Astrocyte of the cerebellum (primary cell): ENCODE measurements around the gene SIPA1L3.
A peak's percentile ranks its signal among the peaks of the same experiment; 100 is the strongest.

Experiments used
- DNase-seq: peaks from one replicate; pipeline ENCODE4 v3.0.0-alpha.2; 2011; ENCODE audit warnings: low read depth
- H3K4me3 ChIP-seq: 2 replicates; pipeline ENCODE4 v1.5.1; 2011; ENCODE audit warnings: mild to moderate bottlenecking, low read depth, low read length, moderate library complexity
- in situ Hi-C: cut with HindIII; loops from 2 replicates; pipeline ENCODE4 v1.10.0; 2017; ENCODE audit warnings: low sequenced_read_pairs
- TF ChIP-seq, protein P1 (sequence below): IDR thresholded peaks from 2 replicates; pipeline ENCODE4 v1.5.1; 2012; ENCODE audit warnings: low read length, low read depth, moderate library complexity, mild to moderate bottlenecking; ENCODE audit errors: missing control alignments

Gene SIPA1L3

DNA sequence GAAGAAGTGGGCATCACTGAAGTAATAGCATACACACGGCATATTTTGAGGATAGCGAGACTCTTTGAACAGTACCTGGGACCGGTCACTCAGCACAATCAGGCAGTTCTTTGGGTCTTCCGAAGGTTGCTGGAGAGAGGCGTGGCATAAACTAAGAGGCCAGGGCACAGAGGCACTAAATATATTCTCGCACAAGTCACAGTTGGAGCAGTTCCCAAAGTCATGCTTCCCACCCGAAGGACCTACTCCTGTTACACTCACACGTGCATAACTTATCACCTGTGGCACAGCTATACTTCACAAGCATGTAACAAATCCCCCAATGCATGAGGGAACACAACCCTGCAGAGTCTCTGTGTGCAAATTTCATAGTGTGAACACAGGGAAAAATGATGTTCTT lies 10.8 kb upstream of the SIPA1L3 start:
- H3K4me3 ChIP-seq = no peak overlapping the region
- TF ChIP-seq, protein P1, sequence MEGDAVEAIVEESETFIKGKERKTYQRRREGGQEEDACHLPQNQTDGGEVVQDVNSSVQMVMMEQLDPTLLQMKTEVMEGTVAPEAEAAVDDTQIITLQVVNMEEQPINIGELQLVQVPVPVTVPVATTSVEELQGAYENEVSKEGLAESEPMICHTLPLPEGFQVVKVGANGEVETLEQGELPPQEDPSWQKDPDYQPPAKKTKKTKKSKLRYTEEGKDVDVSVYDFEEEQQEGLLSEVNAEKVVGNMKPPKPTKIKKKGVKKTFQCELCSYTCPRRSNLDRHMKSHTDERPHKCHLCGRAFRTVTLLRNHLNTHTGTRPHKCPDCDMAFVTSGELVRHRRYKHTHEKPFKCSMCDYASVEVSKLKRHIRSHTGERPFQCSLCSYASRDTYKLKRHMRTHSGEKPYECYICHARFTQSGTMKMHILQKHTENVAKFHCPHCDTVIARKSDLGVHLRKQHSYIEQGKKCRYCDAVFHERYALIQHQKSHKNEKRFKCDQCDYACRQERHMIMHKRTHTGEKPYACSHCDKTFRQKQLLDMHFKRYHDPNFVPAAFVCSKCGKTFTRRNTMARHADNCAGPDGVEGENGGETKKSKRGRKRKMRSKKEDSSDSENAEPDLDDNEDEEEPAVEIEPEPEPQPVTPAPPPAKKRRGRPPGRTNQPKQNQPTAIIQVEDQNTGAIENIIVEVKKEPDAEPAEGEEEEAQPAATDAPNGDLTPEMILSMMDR = no peak
- in situ Hi-C loops = loop anchor here (10.0 kb wide), 1 partner anchor 359 kb away; the partner anchor contains the start of gene PPP1R14A
- no peak for DNase-seq

DNA sequence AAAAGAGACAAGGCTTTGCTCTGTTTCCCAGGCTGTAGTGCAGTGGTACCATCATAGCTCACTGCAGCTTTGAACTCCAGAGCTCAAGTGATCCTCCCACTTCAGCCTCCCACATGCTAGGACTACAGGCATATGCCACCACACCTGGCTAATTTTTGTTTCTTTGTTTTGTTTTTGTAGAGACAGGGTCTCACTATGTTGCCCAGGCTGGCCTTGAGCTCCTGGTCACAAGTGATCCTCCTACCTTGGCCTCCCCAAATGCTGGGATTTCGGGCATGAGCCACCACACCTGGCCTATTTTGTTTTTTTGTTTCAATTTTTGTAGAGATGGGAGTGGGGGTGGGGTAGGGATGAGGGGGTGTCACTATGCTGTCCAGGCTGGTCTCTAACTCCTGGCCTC lies 7.6 kb upstream of the SIPA1L3 start:
- DNase-seq = no peak
- in situ Hi-C loops = loop anchor here (10.0 kb wide), 1 partner anchor 355 kb away; the partner anchor contains the start of gene PPP1R14A
- H3K4me3 ChIP-seq = no peak overlapping the region
- TF ChIP-seq, protein P1 = no peak

DNA sequence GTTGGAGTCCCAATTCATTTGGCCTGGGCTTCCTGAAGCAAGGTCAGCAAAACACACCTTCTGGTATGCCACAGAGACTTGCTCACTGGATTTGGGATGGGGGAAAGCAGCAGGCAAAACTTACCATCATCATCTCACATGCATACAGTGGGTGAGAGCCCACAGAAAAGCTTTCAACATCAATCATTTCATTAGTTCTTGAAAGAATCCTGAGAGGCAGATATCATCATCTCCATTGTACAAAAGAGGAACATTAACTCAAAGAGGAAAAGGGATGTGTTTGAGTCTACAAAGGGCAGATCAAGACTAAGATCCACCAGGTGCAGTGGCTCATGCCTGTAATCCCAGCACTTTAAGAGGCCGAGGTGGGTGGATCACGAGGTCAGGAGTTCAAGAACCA lies 7.0 kb upstream of the SIPA1L3 start:
- TF ChIP-seq, protein P1 = no peak
- no peak overlapping the region for H3K4me3 ChIP-seq
- no peak for DNase-seq
- in situ Hi-C loops = loop anchor here (10.0 kb wide), 1 partner anchor 355 kb away; the partner anchor contains the start of gene PPP1R14A

DNA sequence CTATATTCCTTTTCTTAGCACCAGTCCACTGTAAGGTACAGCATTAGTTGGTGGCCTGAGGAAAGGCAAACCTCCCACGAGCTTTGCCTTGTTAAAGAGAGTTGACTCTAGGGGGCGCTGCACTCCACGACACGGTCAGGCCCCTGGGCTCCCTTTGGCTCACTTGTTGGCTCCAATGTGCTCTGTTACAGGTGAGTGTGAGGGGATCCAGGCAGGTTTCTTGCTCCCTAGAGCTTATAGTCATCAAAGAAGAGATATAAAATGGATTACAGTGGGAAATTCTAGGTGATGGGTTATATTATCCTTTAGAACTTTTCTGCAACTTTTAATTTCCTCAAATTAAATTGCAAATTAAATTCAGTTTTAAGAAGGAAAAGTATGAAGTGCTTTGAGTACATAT lies 4.3 kb upstream of the SIPA1L3 start:
- in situ Hi-C loops = no loop called here
- TF ChIP-seq, protein P1 = peak; percentile 87
- peak; percentile 61 for DNase-seq
- no peak overlapping the region for H3K4me3 ChIP-seq

DNA sequence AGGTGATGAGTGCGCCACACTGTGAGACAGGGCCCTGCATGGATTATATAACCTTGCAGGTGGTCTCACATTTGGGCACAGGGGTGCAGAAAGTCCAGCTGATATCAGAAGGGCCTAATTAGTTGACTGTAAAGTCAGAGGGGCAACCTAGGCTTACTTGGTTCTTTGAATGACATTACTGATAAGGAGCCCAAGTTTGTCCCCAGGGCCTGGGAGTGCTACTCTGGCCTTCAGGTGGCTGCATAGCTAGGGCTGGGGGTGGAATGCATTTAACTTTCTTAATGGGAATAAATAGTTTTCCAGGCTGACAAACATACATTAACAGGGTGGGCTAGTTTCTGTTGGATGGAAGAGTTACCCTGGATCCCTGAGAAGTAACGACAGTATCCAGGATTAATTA lies 3.9 kb upstream of the SIPA1L3 start:
- in situ Hi-C loops = no loop called here
- TF ChIP-seq, protein P1 = no peak
- H3K4me3 ChIP-seq = no peak overlapping the region
- no peak for DNase-seq

DNA sequence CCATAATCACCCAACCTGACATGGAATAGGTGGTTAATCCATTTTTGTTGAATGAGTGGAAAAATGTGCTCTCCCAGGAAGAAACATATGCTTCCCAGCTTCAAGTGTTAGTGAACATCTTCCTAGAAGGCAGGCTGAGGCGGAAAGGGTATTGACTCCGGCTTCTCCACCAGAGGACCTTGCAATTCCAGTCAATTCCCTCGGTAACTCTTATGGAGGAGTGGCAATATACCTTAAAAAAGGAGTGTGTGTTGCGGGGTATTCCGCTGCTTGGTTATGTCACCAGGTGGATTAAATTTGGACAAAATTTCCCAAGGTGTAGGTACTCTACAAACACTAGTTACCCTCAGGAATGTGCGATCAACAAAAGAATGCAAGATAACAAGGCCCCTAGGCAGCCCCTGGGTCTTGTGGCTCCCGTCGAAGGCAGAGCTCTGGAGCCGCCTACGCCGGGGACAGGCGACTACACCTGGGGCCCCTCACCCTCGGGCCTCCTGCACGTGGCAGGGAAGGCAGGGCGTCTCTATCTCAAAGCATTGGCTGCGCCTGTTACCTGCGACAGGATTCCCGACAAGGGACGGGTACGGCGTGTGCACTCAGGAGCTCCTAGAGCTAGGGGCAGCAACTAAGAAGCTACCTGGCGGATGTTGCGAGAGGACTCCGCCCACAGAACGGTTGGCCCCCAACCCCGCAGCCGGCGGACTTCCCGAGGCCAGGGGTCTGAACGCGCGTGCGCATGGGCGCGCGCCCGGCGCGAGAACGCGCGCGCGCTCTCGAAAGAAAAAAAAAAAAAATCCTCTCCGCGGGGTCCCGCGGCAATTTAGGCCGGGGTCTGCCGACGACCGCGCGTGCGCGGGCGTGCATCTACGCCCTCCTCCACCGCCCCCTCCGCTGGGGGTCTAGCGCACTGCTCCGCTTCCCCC lies 801 bp upstream of the SIPA1L3 start, which contains the start of gene WDR87:
Gene WDR87, minus strand, starts transcription at position 649 of the 923 bp plus-strand sequence. CDS start 8,355 bp downstream, outside the sequence.
- peak within 1 kb of the TSS; percentile 97 for H3K4me3 ChIP-seq
- TF ChIP-seq, protein P1 = peak; percentile 21
- in situ Hi-C loops = no loop called here
- DNase-seq = no peak
